NB4 (cell line): Measurements from ENCODE around the gene CAB39.

Experiments
- DNase-seq: peaks from one replicate; pipeline ENCODE4 v3.0.0; 2010; ENCODE audit warnings: low read depth
- H3K4me3 ChIP-seq: one replicate; pipeline ENCODE4 v1.5.1; 2011; ENCODE audit warnings: mild to moderate bottlenecking, low read depth, low read length, moderate library complexity
- MAX ChIP-seq: IDR thresholded peaks from 2 replicates; pipeline ENCODE4 v1.6.1; 2011; ENCODE audit warnings: low read depth, low read length
- MYC ChIP-seq: IDR thresholded peaks from 2 replicates; pipeline ENCODE4 v1.6.1; 2011; ENCODE audit warnings: low read depth, low read length
- POLR2A ChIP-seq: IDR thresholded peaks from 2 replicates; pipeline ENCODE4 v1.6.1; 2011; ENCODE audit warnings: mild to moderate bottlenecking; ENCODE audit not compliant: insufficient read length; ENCODE audit errors: extremely low read depth
- TF ChIP-seq, protein P1 (sequence below): IDR thresholded peaks from one replicate; pipeline ENCODE4 v1.5.1; 2012; ENCODE audit warnings: low read depth, low read length

The CAB39 gene

DNA sequence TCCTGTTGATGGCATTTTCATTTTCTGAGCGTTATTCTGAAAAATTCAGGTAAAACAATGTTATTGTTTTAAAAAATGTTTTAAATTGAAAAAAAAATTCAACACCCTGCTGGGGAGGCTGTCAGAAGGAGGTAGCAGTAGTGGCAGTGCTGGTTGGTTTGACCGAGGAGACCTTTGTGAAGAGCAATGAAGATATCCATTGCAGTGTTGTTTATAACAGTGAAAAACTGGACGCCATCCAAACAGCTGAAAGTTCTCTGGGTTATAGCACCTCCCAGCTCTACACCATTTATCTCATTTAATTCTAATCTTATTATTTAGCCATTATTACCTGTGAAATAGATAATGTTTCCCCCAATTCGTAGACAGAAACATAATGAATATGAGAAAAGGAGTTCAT, 139.5 kb downstream of the CAB39 start:
- no peak for TF ChIP-seq POLR2A
- TF ChIP-seq, protein P1, sequence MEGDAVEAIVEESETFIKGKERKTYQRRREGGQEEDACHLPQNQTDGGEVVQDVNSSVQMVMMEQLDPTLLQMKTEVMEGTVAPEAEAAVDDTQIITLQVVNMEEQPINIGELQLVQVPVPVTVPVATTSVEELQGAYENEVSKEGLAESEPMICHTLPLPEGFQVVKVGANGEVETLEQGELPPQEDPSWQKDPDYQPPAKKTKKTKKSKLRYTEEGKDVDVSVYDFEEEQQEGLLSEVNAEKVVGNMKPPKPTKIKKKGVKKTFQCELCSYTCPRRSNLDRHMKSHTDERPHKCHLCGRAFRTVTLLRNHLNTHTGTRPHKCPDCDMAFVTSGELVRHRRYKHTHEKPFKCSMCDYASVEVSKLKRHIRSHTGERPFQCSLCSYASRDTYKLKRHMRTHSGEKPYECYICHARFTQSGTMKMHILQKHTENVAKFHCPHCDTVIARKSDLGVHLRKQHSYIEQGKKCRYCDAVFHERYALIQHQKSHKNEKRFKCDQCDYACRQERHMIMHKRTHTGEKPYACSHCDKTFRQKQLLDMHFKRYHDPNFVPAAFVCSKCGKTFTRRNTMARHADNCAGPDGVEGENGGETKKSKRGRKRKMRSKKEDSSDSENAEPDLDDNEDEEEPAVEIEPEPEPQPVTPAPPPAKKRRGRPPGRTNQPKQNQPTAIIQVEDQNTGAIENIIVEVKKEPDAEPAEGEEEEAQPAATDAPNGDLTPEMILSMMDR = no peak
- no peak for TF ChIP-seq MYC
- no peak for TF ChIP-seq MAX
- no peak overlapping the region for H3K4me3 ChIP-seq
- DNase-seq = no peak

GRCh38 chr2:230861552-230862255, 149.1 kb downstream of the CAB39 start:
- H3K4me3 ChIP-seq = no peak overlapping the region
- TF ChIP-seq MAX (no peak), POLR2A (no peak), MYC (no peak)
- TF ChIP-seq, protein P1 = no peak
- no peak for DNase-seq

- DNase-seq = no peak
- TF ChIP-seq MAX (no peak), POLR2A (no peak)
- no peak overlapping the region for H3K4me3 ChIP-seq
Measured at GRCh38 chr2:230862292-230862691, 149.7 kb downstream of the CAB39 start.

GRCh38 chr2:230863031-230863430, 150.4 kb downstream of the CAB39 start:
- DNase-seq = no peak
- H3K4me3 ChIP-seq = no peak overlapping the region
- TF ChIP-seq POLR2A (no peak), MAX (no peak), MYC (no peak)
- TF ChIP-seq, protein P1 = no peak

GRCh38 chr2:230863442-230864121, 150.9 kb downstream of the CAB39 start:
- TF ChIP-seq MYC = no peak
- TF ChIP-seq MAX = no peak
- TF ChIP-seq, protein P1 = no peak
- TF ChIP-seq POLR2A = no peak
- no peak for DNase-seq
- H3K4me3 ChIP-seq = no peak overlapping the region

DNA sequence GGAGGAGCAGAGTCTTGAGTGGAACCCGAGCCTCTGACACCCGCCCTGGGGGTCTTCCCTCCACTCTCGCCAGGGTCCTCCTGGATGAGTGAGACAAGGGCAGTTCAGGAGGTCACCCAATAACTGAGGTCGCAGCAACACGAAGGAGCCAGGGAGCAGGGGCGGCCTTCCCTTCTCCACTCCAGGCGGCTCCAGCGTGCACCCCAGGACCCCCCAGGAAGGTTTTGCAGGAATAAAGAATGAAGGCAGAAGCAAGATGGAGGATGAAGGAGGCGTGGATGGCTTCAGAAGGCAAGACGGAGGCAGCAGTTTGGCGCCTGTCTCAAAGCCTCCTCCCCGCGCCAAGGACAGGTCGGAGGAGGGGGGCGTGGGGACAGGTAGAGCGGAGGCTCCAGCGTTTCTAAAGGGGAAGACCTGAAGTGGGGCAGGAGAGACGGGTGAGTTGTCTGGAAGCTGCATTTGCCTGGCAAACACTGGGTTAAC, 151.5 kb downstream of the CAB39 start:
- no peak for DNase-seq
- H3K4me3 ChIP-seq = peak overlapping the region; percentile 59
- TF ChIP-seq POLR2A (no peak), MAX (no peak), MYC (no peak)
- TF ChIP-seq, protein P1 = no peak
